ENCODE measurements around the gene UBE2V1.

DNA sequence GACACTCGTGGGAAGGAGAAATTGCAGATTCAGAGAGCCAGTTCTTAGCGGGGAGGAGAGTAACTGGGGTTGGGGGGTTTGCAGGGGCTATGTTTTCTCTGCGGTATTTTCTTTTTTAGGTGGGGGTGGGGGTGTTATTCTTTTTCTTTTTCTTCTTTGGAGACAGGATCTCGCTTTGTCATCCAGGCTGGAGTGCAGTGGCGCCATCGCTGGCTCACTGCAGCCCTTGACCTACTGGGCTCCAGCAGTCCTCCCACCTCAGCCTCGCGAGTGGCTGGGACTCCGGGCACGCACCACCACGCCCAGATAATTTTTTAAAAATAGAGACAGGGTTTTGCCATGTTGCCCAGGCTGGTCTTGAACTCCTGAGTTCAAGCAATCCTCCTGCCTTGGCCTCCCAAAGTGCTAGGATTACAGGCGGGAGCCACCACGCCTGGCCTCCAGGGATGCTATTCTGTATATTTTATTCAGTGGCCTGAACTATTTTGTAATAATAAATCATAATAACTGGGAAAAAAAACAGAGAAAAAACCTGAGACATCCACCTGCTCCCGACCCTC, 57.3 kb downstream of the UBE2V1 start:
- TF ChIP-seq, protein P1, sequence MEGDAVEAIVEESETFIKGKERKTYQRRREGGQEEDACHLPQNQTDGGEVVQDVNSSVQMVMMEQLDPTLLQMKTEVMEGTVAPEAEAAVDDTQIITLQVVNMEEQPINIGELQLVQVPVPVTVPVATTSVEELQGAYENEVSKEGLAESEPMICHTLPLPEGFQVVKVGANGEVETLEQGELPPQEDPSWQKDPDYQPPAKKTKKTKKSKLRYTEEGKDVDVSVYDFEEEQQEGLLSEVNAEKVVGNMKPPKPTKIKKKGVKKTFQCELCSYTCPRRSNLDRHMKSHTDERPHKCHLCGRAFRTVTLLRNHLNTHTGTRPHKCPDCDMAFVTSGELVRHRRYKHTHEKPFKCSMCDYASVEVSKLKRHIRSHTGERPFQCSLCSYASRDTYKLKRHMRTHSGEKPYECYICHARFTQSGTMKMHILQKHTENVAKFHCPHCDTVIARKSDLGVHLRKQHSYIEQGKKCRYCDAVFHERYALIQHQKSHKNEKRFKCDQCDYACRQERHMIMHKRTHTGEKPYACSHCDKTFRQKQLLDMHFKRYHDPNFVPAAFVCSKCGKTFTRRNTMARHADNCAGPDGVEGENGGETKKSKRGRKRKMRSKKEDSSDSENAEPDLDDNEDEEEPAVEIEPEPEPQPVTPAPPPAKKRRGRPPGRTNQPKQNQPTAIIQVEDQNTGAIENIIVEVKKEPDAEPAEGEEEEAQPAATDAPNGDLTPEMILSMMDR (IDR thresholded peaks at IDR 0.05), result no peak
- no peak for TF ChIP-seq POLR2A (IDR thresholded peaks at IDR 0.05)

Data from uterus (tissue), 2 donors.